ENCODE data around the gene ITPR2.
"Not testable (repeated sequence)": the region's sequence is repeated elsewhere in the genome, so short reads cannot be mapped to it uniquely, and the experiment has no call there.

The ITPR2 gene

DNA sequence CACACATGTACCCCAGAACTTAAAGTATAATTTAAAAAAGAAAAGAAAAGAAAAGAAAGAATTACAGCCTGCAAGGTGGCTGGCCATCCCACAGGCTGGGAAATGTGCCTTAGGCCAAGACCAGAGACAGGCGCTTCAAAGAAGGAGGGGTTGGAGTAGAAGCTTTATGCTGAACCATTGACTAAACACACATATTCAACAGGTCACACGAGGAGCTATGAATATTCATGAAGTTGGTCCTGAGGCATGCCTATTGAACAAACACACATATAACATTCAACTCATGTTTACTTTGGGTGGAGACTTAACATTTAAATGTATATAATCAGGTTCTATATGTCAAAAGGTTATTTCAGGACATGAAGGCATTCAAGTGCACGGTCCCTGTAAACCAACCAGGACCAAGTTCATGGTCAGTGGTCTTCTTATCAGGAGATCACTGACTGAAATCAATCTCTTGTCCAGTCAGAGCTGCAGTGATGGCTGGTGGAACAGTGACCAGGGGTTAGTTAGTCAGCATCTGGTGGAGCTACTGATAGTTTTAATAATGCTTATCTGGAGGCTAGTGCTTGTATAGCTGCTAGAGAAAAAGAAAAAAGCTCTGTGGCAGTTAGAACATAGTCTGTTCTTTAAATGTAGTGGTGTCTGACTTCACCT lies 35.6 kb upstream of the ITPR2 start:
- no peak overlapping the region for H3K4me3 ChIP-seq (ENCODE audit: low read length)
- H3K79me2 ChIP-seq (ENCODE audit: low read length), result no peaks in the 10 kb centered on the region
- H3K27ac ChIP-seq (ENCODE audit: low read length), result peak overlapping the region; percentile 95; the same call in 1 of the 2 replicates
- no peaks in the 10 kb centered on the region for H3K9me2 ChIP-seq (replicated peaks; ENCODE audit: insufficient read depth, low read length)
- H3F3A ChIP-seq (ENCODE audit: insufficient read depth, low read length), result peaks cover 40% of the 10 kb centered on the region
- H3K4me1 ChIP-seq (ENCODE audit: low read length), result peaks cover 56% of the 10 kb centered on the region
- DNase-seq, result no peak
- H3K36me3 ChIP-seq (replicated peaks; ENCODE audit: insufficient read depth, low read length), result no peaks in the 10 kb centered on the region
- H4K20me1 ChIP-seq (ENCODE audit: insufficient read depth, low read length), result no peaks in the 10 kb centered on the region
- no peak for TF ChIP-seq EZH2phosphoT487 (IDR thresholded peaks at IDR 0.05; ENCODE audit: low read length)
- TF ChIP-seq, protein P1, sequence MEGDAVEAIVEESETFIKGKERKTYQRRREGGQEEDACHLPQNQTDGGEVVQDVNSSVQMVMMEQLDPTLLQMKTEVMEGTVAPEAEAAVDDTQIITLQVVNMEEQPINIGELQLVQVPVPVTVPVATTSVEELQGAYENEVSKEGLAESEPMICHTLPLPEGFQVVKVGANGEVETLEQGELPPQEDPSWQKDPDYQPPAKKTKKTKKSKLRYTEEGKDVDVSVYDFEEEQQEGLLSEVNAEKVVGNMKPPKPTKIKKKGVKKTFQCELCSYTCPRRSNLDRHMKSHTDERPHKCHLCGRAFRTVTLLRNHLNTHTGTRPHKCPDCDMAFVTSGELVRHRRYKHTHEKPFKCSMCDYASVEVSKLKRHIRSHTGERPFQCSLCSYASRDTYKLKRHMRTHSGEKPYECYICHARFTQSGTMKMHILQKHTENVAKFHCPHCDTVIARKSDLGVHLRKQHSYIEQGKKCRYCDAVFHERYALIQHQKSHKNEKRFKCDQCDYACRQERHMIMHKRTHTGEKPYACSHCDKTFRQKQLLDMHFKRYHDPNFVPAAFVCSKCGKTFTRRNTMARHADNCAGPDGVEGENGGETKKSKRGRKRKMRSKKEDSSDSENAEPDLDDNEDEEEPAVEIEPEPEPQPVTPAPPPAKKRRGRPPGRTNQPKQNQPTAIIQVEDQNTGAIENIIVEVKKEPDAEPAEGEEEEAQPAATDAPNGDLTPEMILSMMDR (IDR thresholded peaks at IDR 0.05; ENCODE audit: low read length), result no peak
- H2AFZ ChIP-seq (ENCODE audit: low read length), result no peak overlapping the region
- no peak overlapping the region for H3K9ac ChIP-seq (ENCODE audit: low read length)
- H3K4me2 ChIP-seq (ENCODE audit: low read depth, low read length), result no peak overlapping the region
- H3K9me3 ChIP-seq (replicated peaks; ENCODE audit: insufficient read depth, low read length), result no peaks in the 10 kb centered on the region
- no peaks in the 10 kb centered on the region for H3K27me3 ChIP-seq (replicated peaks; ENCODE audit: insufficient read depth, low read length)

DNA sequence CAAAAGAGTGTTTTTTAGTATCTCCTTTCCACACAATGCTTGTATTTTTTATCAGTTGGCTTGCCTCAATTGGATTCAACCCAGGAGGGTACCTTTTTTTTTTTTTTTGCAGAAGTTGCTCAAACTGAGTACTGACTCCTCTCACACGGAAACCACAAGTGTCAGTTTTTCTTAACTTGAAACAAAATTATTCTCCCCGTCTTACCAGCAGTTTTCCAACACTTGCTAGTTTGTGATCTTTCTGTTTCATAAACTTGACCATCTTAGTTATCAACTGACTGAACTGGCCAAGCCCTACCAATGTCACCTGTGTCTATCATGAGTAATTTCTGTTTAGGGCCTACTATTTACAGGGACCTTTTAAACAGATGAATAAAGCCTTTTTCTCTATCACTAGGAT lies 34.1 kb upstream of the ITPR2 start:
- Histone ChIP-seq H3K4me3 (ENCODE audit: low read length) (no peak overlapping the region), H3K27ac (ENCODE audit: low read length) (peak overlapping the region; percentile 87), H3K9me2 (replicated peaks; ENCODE audit: insufficient read depth, low read length) (no peaks in the 10 kb centered on the region), H3K27me3 (replicated peaks; ENCODE audit: insufficient read depth, low read length) (no peaks in the 10 kb centered on the region), H3K9ac (ENCODE audit: low read length) (peak overlapping the region; percentile 18; the same call in 1 of the 2 replicates), H3K79me2 (ENCODE audit: low read length) (no peaks in the 10 kb centered on the region), H3K36me3 (replicated peaks; ENCODE audit: insufficient read depth, low read length) (no peaks in the 10 kb centered on the region), H2AFZ (ENCODE audit: low read length) (no peak overlapping the region), H3F3A (ENCODE audit: insufficient read depth, low read length) (peaks cover 38% of the 10 kb centered on the region), H3K4me2 (ENCODE audit: low read depth, low read length) (peak overlapping the region; percentile 24; the same call in 1 of the 2 replicates), H3K4me1 (ENCODE audit: low read length) (peaks cover 51% of the 10 kb centered on the region), H3K9me3 (replicated peaks; ENCODE audit: insufficient read depth, low read length) (no peaks in the 10 kb centered on the region), H4K20me1 (ENCODE audit: insufficient read depth, low read length) (no peaks in the 10 kb centered on the region)
- DNase-seq, result peak; percentile 92
- TF ChIP-seq, protein P1 (IDR thresholded peaks at IDR 0.05; ENCODE audit: low read length), result no peak
- no peak for TF ChIP-seq EZH2phosphoT487 (IDR thresholded peaks at IDR 0.05; ENCODE audit: low read length)
- no peak for TF ChIP-seq EZH2 (optimal IDR thresholded peaks at IDR 0.05; ENCODE audit: low read depth, low read length)

DNA sequence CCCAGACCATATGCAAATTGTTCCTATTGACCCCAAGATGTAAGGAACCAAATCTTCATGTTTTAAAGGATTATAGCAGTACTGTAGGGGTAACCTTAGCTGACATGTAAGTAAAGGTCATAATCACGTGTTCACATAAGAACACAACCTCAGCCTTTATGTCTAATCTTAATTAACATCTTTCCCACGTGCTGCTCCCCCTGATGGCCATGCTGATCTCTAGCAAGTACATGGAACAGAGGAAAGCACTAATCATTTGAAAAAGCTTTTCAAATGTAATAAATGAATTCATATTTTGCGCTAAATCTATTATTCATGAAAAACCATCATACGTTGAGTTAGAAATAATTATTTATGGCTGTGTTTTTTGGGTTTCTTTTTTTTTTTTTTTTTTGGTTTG lies 30.5 kb upstream of the ITPR2 start:
- TF ChIP-seq, protein P1 (IDR thresholded peaks at IDR 0.05; ENCODE audit: low read length), result peak; percentile 47
- TF ChIP-seq EZH2 (optimal IDR thresholded peaks at IDR 0.05; ENCODE audit: low read depth, low read length), result no peak
- H3K9me3 ChIP-seq (replicated peaks; ENCODE audit: insufficient read depth, low read length), result no peaks in the 10 kb centered on the region
- peaks cover 23% of the 10 kb centered on the region for H3K4me1 ChIP-seq (ENCODE audit: low read length)
- no peak overlapping the region for H3K9ac ChIP-seq (ENCODE audit: low read length)
- no peaks in the 10 kb centered on the region for H4K20me1 ChIP-seq (ENCODE audit: insufficient read depth, low read length)
- H3K27ac ChIP-seq (ENCODE audit: low read length), result no peak overlapping the region
- peaks cover 14% of the 10 kb centered on the region for H3F3A ChIP-seq (ENCODE audit: insufficient read depth, low read length)
- no peak overlapping the region for H3K4me2 ChIP-seq (ENCODE audit: low read depth, low read length)
- H3K36me3 ChIP-seq (replicated peaks; ENCODE audit: insufficient read depth, low read length), result no peaks in the 10 kb centered on the region
- H3K79me2 ChIP-seq (ENCODE audit: low read length), result no peaks in the 10 kb centered on the region
- H2AFZ ChIP-seq (ENCODE audit: low read length), result no peak overlapping the region
- H3K9me2 ChIP-seq (replicated peaks; ENCODE audit: insufficient read depth, low read length), result no peaks in the 10 kb centered on the region
- no peak overlapping the region for H3K4me3 ChIP-seq (ENCODE audit: low read length)
- H3K27me3 ChIP-seq (replicated peaks; ENCODE audit: insufficient read depth, low read length), result no peaks in the 10 kb centered on the region
- DNase-seq, result peak; percentile 37

DNA sequence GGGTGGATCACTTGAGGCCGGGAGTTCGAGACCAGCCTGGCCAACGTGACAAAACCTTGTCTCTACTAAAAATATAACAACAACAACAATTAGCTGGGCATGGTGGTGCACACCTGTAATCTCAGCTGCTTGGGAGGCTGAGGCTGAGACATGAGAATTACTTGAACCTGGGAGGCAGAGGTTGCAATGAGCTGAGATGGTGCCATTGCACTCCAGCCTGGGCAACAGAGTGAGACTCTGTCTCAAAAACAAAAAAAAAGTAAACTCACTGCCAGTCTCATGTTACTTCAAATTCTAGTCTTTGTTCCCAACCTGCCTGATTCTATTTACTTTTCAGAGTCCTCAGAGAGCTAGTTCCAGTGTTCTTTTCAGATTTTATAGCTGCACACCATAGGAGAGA lies 29.8 kb upstream of the ITPR2 start:
- H3K27me3 ChIP-seq (replicated peaks; ENCODE audit: insufficient read depth, low read length); H3K9me3 ChIP-seq (replicated peaks; ENCODE audit: insufficient read depth, low read length); H2AFZ ChIP-seq (ENCODE audit: low read length); H3K79me2 ChIP-seq (ENCODE audit: low read length); DNase-seq; H3K27ac ChIP-seq (ENCODE audit: low read length); H4K20me1 ChIP-seq (ENCODE audit: insufficient read depth, low read length); H3K9me2 ChIP-seq (replicated peaks; ENCODE audit: insufficient read depth, low read length); H3K36me3 ChIP-seq (replicated peaks; ENCODE audit: insufficient read depth, low read length); H3K4me2 ChIP-seq (ENCODE audit: low read depth, low read length); H3K9ac ChIP-seq (ENCODE audit: low read length); H3K4me3 ChIP-seq (ENCODE audit: low read length): not testable (repeated sequence)
- Histone ChIP-seq H3K4me1 (ENCODE audit: low read length) (peaks cover 20% of the 10 kb centered on the region), H3F3A (ENCODE audit: insufficient read depth, low read length) (peaks cover 14% of the 10 kb centered on the region)

All from MM.1S (cell line).